HG02885 (cell line): Measurements from ENCODE around the gene ZDHHC11B.
A peak's percentile ranks its signal among the peaks of the same experiment; 100 is the strongest.
"Not testable (repeated sequence)": the region's sequence is repeated elsewhere in the genome, so short reads cannot be mapped to it uniquely, and the experiment has no call there.

ENCODE experiments used
- ATAC-seq: cut with Tn5 transposase; IDR thresholded peaks from one replicate; pipeline ENCODE4 v1.9.1; 2021; ENCODE audit warnings: mild to moderate bottlenecking; ENCODE audit not compliant: unreplicated experiment, poor library complexity

Gene ZDHHC11B, protein sequence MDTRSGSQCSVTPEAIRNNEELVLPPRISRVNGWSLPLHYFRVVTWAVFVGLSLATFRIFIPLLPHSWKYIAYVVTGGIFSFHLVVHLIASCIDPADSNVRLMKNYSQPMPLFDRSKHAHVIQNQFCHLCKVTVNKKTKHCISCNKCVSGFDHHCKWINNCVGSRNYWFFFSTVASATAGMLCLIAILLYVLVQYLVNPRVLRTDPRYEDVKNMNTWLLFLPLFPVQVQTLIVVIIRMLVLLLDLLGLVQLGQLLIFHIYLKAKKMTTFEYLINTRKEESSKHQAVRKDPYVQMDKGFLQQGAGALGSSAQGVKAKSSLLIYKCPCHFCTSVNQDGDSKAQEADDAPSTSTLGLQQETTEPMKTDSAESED

DNA sequence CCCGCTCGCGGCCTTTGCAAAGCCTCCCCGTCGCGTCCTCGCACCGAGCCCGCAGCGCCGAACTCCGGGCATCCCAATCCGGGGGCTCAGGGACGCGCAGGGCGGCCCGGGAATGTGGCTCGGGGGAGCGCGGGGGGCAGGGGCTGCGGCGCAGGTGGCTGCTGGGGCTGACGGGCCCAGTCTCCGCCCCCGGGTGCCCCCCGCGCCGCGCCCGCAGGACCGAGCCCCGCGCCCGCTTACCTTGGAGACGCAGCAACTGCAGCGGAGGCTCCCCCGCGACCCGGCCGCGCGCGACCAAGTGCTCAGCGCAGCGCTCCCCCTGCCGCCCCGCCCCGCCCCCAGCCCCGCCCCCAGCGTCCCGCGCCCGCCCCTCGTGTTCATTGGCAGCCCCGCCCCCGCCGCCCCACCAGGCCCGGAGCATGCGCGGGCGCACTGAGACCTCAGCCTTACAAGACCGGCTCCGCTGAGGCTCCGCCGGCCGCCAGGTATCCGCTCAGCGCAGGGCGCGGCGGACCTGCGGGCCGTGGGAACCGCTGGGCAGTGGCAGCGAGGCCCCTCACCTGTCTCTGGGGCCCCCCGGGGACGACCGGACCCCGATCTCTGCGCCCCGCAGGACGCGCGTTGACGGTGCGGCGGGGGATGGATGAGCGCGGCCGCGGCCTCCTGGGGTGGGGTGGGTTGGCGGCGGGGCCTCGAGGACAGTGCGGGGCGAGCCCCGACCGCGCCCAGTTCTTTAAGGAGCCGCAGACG is at the start of gene ZDHHC11B:
TSS of gene ZDHHC11B (minus strand) at position 302 of the 750 bp plus-strand sequence. CDS start 17,810 bp downstream, outside the sequence.
- peak; percentile 73 for ATAC-seq

DNA sequence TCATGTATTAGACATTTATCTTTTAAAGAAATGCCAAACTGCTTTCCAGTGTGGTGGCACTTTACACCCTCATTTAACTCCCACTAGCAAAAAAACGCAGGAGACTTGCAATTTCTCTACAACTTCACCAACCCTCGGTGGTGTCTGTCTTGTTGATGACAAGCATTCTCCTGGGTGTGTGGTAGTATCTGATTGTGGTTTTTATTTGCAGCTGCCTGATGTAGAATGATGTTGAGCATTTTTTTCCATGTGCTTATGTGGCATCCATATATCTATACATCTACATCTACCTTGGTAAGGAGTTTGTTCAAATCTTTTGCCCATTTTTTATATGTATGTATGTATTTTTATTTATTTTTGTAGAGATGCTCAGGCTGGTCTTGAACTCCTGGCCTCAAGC is 49.5 kb upstream of the ZDHHC11B start:
- ATAC-seq: not testable (repeated sequence)

DNA sequence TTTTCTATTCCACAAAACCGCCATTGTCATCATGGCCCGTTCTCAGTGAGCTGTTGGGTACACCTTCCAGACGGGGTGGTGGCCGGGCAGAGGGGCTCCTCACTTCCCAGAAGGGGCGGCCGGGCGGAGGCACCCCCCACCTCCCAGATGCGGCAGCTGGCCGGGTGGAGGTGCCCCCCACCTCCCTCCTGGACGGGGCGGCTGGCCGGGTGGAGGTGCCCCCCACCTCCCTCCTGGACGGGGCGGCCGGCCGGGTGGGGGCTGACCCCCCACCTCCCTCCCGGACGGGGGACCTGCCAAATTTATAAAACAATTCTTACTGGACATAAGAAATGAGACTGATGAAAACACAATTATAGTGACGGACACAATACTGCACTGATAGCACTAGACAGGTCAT is 43.7 kb upstream of the ZDHHC11B start:
- ATAC-seq: not testable (repeated sequence)

DNA sequence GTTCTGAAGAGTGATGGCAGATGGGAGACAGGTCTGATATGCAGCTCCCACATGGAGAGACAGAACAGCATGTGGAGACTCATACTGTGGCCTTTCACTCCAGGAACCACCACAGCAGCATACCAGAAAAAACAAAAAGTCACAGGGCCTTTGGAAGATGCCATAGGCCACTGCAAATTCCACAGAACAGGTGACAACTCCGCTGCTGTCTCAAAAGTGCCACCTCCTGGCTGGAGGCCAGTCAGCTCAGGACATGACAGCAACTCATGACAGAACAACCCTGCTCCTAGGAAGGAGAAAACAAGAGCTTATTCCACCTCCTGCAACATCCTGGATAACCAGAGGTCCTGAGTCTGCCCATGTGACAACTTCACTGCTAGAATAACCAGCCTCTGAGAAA is 41.0 kb upstream of the ZDHHC11B start:
- ATAC-seq: not testable (repeated sequence)

DNA sequence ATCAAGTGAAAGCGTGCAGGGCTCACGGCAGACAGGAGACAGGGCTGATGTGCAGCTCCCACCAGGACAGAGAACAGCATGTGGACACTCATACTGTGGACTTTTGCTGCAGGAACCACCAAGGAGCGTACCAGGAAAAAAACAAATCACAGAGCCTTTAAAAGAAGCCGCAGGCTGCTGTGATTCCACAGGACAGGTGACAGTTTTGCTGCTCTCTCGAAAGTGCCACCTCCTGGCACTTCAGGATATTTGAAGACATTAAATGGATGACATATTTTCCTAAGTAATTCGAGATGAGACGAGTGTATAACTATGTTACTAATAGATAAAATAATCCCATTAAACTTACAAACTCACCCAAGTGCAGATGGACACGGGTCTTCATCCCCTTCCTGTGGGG is 37.0 kb upstream of the ZDHHC11B start:
- ATAC-seq: no peak

DNA sequence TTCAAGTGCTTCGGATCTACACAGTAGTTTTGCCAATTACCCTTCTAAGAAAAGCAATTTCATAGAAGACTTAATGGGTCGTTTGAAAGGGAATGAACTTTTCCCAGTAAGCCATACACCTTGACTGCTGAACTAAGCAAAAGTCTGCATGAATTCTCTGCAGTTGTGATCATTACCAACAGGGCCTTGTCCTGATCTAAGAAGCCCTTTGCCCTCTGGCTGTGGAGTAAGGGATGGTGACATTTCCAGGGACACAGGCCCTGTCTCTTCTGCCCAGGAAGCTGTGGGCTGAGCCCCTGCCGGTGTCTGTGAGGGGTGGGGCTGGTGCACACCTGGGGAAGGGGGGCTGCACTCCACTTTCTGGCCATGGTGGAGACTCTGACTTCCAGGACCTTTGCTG is 35.7 kb upstream of the ZDHHC11B start:
- no peak for ATAC-seq

DNA sequence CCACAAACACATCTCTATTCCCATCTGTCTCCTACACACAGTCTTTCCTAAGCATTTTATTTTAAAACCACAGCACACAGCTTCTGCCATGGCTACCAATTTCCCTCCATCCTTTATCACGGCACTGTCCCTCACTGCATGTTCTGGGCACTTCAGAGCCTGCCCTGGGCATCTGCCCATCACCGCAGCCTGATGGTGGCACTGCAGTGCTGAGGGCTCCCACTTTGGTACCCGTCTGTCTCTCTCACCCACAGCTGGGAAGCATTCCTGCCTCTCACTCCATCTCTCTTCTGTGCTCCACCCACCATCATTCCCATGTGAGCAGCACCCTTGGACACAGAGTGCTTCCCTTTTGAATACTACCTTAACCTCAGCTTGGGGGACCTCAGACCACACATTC is 34.5 kb upstream of the ZDHHC11B start:
- ATAC-seq: no peak

DNA sequence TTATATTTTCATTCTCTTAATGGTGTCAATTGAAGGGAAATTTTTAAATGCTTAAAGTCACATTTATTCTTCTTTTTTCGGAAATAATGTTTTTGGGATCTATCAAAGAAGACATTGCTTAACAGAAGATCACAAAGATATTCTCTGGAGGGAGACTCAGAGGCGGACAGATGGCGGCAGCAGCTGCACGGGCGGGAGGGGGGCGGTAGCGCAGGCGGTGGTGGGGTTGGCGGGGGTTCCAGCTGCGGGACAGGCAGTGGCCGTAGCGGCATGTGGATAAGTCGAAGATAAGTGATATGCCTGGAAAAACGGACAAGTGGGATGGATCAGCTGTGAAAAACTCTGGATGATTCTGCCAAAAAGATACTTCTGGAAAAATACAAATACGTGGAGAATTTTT is 31.6 kb upstream of the ZDHHC11B start:
- ATAC-seq: no peak

DNA sequence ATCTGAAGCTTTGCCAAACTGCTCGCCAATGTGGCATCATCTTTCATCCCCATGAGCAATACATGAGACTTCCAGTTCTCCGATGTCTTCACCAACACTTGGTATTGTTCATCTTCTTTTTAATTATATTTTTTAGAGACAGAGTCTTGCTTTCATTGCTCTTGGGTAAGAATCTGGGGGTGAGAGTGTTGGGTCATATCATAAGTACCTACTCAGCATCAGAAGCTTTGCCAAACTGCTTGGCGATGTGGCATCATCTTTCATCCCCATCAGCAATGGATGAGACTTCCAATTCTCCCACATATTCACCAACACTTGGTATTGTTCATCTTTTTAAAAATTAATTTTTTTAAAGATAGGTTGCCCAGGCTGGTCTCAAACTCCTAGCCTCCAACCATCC is 30.9 kb upstream of the ZDHHC11B start:
- no peak for ATAC-seq

DNA sequence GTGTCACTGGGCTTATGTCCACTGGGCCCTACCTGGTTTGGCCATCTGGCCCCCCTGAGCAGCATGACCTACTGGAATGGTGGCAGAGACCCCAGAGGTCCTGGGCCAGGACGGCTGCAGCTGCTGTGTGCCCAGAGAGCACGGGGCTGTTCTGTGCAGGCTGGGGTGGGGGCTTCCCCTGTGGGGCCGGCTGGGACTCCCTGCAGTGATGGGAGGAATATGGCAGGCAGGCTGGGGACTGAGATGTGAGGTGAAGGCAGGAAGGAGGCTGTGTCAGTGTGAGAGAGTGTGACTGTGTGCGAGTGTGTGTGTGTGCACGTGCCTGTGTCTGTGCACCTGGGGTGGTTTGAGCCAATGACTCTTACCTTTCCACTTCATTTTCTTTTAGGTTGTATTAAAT is 29.0 kb upstream of the ZDHHC11B start:
- ATAC-seq: not testable (repeated sequence)

DNA sequence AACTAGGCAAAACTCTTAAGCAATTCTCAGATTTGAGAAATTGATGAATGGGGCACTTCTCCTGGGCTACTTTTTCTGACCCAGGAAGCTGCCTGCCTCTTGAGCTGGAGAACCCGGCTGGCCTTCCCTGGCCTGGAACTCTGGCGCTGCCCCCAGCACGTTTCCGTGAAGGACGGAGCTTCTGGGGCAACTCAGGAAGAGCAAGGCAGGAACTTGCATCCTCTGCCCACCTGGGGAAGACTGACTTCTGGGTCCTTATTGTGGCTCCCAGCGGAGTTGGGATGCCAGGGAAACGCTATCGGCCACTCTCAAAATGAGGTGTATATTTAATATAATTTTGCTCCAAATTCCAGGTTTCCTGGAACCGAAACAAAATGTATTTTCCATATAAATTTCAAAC is 26.9 kb upstream of the ZDHHC11B start:
- ATAC-seq: not testable (repeated sequence)

DNA sequence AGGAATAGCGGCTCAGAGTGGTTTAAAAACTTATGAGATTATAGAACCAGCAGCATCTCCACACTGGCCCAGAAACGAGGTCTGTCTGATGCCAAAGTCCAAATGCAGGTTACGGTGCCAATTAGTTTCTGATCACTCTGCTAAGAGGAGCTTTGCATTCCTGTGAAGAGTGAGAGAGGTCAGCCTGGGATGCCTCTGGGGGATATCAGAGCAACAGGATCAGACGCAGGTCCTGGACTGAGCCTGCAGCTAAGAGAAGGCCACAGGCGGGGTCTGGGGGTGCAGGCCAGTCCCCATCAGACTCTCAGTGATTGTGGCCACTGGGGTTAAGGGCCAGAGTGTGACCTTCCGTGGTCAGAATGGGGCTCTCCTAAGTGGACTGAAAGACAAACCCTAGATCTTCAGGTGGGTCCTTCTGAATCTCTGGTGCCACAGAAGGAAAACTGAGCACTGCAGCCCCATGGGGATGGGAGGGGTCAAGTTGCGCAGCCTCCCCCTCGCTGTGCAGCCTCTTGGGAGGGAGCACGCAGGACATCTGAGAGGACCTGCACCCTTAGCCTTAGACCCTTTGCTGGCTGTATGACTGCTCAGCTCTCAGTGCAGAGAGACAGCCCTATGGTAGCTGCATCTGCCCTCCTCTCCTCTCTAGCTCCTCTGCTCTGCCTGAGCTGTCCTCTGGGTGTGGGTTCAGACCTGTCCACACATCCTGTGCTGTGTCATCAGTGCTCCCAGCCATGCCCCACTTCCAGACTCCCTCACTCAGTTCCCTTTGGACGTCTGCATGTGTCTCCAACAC is 23.4 kb upstream of the ZDHHC11B start:
- ATAC-seq: not testable (repeated sequence)

DNA sequence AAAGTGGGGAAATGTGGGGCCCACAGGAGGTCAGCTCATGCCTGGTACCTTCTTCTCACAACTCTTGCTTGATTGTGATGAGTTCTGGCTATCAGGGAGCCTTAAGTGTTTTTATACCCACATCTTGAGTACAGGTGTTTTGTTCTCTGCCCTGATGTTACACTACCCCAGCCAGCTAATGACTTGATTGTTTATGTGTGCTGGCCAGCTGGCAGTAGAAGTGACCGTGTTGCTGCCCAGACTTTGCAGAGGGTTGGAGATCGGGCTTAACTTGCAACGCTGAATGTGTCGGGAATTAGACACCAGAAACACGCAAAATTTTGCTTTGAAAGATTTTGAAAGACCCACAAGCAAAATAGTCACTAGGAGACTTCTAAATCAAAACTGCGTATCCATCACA is 16.9 kb upstream of the ZDHHC11B start:
- ATAC-seq: no peak

DNA sequence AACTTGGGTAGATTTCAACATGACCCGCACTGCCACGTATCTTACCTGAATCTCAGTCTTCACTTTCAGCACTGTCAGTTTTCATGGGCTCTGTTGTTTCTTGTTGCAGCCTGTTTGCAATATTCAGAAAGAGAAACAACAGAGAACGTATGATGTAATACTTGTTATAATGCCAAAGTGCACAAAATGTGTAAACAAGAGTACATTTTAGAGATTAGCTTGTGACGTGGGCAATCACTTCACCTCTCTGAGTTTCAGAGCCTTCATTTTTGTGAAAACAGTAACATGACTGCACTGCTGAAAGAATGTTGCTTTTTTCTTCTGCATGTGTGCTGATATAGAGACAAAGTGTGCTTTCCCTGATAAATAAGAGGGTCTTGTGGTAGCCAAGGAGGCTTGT is 16.5 kb upstream of the ZDHHC11B start:
- not testable (repeated sequence) for ATAC-seq

DNA sequence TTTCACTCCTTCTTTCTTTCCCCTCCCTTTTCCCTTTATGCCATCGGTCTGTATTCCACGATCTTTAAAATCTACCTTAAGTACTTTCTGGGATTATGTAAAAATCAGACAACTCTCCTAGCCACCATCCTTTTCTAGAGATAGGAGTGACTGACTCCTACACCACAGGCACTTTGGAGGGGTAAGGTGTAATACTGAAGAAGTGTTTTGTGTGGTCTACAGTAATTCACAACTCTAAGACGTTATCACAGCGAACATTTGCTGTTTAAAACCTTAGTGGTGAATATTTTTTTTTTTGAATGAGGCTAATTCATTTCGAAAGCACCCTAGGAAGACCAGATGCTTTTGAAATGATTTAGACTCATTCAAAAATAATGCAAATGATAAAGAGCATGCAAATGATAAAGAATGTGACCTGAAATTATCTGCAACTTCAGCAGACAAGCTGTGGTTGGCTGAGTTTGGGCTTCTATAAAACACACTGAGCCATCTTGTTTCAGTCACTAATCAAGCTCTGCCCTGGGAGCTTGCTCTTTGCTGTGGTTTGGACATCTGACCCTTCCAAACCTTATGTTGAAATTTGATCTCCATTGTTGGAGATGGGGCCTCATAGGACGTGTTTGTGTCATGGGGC is 14.1 kb upstream of the ZDHHC11B start:
- not testable (repeated sequence) for ATAC-seq

DNA sequence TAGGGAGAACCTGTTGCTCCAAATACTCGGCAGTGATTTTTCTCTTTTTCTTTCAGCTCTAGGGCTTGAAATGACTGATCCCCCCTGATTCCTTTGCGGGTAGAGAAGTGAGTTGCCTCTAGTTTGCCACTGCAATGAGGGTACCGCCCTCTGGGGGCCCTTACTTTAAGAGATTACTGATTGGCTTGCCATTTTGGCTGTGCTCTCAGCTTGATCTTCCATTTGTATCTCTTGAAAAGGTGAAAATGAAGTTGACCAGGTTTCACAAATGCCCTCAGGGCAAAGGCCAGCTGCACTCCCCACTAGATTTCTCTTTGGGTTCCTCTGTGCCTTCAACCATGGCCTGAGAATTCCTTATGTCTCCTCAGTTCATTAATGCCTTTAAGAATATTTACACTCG is 13.5 kb upstream of the ZDHHC11B start:
- ATAC-seq: not testable (repeated sequence)

DNA sequence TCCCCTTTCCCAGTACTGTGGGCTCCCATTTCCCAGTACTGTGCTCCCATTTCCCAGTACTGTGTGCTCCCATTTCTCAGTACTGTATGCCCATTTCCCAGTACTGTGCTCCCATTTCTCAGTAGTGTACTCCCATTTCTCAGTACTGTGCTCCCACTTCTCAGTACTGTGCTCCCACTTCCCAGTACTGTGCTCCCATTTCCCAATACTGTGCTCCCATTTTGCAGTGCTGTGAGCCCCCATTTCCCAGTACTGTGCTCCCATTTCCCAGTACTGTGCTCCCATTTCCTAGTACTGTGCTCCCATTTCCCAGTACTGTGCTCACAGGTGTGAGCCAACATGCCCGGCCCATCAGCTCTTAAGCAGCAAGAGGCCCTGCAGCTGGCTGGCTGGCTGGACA is 11.3 kb upstream of the ZDHHC11B start:
- ATAC-seq: not testable (repeated sequence)

DNA sequence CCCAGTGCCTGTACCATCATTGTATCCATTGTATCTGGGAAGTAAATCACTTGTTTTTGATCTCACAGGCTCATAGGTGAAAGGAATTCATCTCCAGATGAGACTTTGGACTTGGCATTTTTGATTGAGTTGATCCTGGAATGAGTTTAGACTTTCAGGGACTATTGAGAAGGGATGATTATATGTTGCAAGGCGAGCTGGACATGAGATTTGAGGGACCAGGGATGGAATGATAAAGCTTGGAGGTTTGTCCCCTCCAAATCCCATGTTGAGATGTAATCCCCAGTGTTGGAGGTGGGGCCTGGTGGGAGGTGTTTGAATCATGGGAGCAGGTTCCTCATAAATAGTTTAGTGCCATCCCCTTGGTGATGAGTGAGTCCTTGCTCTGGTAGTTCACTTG is 10.4 kb upstream of the ZDHHC11B start:
- ATAC-seq: not testable (repeated sequence)

DNA sequence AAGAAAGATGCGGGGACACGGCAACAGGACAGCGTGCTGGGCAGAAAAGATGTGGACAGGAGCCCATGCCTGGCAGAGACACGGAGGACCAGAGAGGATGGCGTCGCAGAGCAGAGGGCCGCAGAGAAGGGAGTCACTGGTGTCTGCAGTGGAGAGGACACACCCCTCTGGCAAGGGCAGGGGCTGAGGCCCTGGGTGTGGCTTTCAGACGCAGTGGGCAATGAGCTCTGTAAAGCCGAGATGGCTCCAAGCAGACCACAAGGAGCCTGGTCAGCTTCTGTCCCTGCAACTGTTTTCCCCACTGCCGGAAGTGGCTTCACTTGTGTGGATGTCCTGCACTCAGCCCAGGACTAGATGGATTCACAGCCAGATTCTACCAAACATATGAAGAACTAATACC is 4.2 kb upstream of the ZDHHC11B start:
- not testable (repeated sequence) for ATAC-seq

DNA sequence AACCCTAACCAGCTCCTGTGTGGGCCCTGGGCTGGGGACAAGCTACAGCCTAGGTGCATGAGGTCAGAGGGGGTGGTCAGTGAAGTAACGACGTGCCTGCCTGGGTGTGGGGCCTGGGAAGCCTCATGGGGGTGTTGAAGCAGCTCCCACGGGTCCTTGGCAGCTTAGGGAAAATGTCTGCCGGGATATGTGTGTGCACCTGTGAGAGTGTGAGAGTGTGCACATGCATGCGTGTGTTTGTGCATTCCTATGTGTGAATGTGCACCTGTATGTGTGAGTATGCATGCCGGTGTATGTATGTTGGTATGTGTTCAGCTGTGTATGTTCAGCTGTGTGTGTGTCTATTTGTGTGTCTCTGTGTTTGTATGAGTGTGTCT is 3.3 kb upstream of the ZDHHC11B start:
- ATAC-seq: not testable (repeated sequence)
